KBM-7 (cell line): ENCODE measurements around the gene HOXB3.

ENCODE experiments used
- DNase-seq: peaks from one replicate; pipeline ENCODE4 v3.0.0-alpha.2; 2015
- in situ Hi-C: fragments of 300-500 bp; cut with MboI; formaldehyde crosslinking; loops from 2 replicates; pipeline ENCODE4 v1.14.3; 2020; ENCODE audit warnings: low sequenced_read_pairs, low pct_unique_long_range_greater_than_20kb, mixed read lengths

HOXB3 gene

DNA sequence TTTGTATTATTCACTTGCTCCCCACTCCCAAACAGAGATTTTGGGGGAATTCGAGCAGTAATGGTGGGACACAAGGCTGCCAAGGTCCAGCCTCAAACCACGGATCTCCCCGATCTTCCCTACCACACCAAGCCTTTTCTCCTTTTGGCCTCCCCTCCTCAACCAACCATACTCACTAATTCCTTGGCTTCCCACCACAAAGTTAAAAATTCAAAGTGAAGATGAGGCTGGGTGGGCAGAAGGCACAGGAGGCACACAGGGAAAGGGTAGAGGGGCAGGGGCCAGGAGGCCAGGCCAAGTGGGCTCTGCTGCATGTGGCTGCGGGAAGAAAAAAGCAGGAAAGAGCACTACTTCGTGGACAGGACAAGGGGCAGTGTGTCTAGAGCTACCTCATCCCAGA lies 27.1 kb downstream of the HOXB3 start:
- in situ Hi-C loops, result no loop called here
- no peak for DNase-seq

GRCh38 chr17:48561884-48562810 lies 27.9 kb downstream of the HOXB3 start:
- in situ Hi-C loops, result no loop called here
- DNase-seq, result no peak

DNA sequence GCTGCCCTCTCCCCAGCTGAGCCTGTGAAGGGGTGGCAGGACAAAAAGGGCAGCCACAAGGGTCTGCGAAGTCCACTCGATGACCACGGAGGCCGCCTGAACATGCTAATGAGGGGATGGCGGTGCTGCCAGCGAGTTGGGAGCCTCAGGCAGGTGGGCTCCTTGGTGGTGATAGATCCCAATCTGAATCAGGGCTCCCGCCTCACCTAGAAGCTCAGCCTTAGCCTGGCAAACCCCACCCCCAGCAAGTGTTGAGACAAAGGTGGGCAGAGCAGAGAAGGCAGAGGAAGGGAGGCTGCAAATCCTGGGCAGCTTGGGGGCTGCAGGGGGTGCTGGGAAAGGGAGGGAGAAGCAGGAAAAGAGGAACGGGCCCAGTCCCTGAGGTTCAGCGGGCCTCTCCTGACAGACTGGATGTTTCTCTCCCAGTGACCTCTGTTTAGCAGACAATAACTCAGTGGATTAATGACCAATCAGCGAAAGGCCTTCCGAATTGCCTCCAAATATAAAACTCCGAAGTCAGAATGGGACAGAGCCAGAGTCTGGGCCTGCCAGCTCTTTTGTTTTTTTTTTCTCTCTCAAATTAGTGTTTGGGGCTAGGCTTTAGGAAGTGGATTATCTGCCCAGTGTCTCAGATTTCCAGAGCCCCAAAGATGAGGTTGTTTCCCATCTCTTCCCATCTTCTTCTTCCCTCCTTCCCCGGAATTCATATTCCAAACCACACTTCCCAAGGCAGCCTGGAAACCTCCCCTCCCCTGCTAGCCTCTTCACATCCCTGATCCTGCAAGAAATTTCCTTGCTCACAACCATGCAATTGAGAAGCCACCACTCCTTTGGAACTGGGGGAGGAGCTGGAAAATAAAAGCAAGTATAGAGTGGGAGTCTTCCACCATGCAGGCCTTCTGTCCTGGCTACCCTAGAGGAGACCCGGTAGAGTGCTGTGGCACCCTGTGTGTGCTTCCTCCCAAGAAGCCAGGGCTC lies 29.9 kb downstream of the HOXB3 start:
- in situ Hi-C loops, result no loop called here

DNA sequence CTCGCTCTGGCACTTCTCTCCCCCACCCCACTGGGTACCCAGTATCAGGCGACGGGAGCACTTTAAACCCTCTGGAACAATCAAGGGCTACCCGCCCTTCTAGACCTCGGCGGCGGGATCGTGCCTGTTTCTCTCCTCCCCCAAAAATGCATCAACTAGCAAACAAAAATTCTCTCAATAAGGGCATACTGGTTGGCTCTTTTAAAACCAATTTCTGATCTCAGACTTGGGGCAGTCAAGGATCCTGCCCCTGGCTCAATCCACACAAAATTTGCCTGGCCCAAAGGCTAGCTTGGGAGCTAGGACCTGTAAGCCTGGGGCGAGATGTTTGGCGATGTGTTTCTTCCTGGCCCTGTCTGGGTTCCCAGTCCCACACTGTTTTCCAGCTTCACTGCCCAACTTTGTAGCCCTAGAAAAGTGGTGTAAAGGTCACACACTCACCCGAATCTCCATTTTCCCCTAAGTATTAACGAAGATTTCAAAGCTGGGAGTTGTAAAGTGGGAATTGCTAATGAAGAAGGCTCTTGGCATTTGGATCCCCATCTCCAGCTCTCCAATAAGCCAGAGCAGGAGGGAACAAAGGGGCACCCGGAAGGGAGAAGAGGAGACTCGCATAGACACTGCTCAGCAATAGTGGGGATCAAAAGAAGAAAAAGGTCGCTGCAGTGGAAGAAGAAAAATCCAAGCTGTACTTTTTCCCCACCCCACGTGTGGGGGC lies 30.8 kb downstream of the HOXB3 start:
- no peak for DNase-seq
- in situ Hi-C loops, result no loop called here

More for the DNA sequence above, 29.9 kb downstream of the HOXB3 start:
- DNase-seq, result no peak

- in situ Hi-C loops, result no loop called here
- DNase-seq, result no peak
These were observed 31.3 kb downstream of the HOXB3 start for GRCh38 chr17:48558831-48559121.

DNA sequence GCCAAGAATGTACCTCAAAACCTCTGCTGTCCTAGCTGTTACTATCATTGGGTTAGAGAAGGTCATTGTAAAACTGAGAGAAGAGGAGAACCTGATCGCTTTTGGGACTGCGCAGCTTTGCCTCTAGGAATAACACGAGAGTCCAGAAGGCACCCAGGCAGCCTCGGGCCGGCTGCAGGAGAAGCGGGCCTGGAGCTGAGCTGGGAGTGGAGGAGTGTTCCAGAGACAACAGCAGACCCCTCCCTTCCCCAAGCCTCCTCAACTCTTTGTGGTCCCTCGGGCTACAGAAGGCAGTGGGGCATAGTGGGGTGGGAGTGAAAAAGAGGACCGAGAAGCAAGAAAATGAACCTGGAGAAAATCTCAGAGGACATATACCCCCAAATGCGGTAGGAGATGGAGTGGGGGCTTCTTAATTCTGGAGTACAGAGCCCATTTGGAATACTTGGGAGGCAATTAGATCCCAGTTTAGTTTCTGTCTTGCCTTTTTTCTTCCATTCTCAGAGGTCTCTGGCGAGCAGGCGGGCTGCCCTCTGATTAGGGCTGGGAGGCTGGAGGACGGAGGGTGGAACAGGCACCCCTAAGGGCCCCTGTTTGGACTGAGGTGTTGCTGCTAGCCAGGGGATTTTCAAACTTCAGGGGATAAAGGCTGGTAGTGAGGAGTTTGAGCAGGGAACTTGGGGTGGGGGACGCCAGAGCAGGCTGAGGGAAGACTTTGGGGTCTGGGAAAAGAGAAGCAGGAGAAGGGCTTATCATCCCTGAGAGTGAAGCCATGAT lies 31.8 kb downstream of the HOXB3 start:
- no peak for DNase-seq
- in situ Hi-C loops, result no loop called here

- in situ Hi-C loops, result no loop called here
- DNase-seq, result no peak
These were observed 33.3 kb downstream of the HOXB3 start for GRCh38 chr17:48556576-48557401.

DNA sequence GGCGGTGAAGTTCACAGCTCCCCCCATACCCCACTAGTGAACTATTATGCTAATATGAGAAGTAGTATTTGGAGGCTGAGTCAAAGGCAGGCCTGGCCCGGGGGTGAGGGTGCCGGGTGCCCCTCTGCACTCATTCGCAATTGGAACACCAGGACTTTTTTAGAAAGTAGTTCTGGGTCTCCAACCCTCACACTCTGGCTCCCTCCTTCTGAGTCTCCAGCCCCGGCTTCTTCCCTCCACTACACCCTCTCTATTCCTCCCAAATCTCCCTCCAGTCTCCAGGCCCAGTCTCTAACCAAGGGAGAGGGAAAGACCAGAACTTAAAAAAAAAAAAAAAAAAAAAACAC lies 33.8 kb downstream of the HOXB3 start:
- no peak for DNase-seq
- in situ Hi-C loops, result no loop called here

DNA sequence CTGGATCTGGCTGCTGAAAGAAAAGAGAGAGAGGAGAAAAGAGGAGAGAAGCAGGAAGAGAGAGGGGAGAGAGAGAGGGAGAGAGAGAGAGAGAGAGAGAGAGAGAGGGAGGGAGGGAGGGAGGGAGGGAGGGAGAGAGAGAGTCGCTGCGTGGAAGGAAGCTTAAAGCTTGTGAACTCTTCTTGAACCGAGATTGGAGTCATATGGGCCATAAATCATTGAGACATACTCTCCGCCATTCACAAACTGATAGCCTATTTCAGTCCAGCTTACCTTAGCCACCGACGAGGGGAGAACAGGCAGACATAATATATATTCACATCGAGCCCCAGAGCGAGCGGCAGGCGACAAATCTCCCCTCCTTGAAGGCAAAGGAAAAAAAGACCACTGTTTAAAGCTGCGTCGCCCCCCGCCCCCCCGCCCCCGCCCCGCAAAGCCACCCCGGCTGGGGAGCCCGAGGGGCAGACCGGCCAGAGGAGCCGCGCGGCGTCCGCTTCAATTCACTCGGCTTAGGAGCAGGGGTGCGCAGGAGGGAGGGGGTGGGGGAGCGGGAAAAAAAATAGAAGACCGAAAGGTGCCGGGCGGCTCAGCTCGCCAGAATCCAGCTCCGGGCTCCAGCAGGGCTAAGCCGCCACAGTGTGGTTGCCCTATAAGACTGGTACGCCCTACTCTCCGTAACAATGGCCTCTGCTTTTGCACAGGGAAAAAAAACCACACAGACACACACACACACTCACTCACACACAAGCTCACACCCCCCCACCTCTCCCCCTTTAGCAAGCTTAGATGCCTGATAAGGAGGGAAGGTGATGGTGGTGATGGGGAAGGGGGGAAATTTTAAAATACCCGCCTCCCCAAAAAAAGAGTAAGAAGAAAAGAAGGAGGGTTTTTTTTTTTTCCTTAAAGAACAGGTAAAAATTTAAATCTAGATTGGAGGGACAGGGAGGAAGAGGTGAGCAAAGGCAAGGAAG lies 34.5 kb downstream of the HOXB3 start:
- DNase-seq, result no peak
- in situ Hi-C loops, result no loop called here

GRCh38 chr17:48554412-48555257 lies 35.4 kb downstream of the HOXB3 start:
- no peak for DNase-seq
- in situ Hi-C loops, result no loop called here

- in situ Hi-C loops, result no loop called here
- DNase-seq, result no peak
These were observed 36.2 kb downstream of the HOXB3 start for GRCh38 chr17:48553826-48554225.

GRCh38 chr17:48553190-48553547 lies 36.9 kb downstream of the HOXB3 start:
- in situ Hi-C loops, result no loop called here
- no peak for DNase-seq

DNA sequence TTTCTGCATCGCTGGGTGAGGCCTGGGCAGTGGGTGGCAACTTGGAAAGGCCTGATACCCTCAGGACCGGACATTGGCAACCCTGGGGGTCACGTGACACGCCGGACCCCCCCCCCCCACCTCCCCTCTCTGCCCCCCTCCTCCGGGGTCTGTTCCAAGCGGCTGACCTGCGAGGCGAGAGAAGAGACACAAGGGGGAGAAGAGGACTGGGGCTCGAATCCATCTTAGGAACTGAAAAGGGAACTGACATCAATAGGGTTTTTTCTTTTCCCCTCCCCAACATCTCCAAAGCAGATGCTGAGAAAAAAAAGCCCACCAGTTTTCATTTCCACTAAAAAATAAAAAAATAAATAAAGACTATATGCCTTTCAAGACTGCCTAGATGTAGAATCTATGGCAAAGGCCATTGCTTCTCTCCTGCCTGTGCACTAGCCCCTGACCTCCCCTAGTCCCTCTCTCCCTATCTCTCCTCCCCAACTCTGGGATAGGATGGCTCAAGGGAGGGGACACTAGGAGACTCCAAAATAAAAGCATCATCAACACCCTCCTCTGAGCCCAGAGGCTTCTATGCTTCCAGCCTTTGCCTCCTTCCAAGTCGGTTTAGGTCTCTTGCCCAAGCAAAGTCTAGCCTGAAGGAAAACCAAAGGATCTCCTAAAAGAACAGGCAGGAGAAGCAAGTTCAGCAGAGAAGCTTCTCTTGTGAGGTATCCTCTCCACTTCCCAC lies 37.4 kb downstream of the HOXB3 start:
- no peak for DNase-seq
- in situ Hi-C loops, result no loop called here

DNA sequence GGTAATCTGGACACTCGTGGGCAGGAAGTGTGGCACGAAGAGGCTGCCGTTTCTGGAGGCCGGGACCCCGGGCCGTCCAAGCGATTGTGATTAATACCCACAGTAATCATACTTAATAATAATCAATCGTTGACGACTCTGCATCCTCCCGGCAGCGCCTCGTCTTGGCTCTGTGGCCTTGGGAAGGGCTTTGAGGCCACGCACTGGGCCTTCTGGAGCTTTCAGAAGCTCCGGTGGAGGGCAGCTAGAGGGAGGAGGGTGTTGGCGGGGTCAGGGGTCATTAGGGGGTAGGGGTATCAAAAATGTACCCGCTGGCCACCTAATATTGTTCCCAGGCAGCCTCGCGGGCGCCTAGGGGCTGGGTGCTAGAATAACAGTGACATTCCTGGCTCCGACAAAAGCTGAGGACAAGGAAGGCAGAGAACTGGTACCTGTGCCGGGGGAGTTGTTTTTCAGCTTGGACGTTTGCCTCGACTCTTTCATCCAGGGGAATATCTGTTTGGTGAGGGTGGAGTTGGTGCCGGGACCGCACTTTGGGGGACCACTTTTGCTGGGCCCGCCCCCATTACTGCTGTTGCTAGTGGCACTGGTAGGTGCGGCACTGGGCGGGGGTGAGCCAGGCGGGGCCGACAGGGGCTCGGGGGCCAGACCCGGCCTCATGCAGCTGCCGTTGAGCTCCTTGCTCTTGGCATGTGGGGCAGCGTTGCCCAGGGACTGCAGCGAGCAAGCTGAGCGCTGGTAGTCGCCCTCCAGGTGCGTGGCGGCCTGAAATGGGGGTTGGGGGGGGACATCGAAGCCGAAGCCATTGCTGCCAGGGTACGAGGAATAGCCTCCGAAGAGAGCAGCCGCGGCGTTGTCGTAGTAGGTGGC lies 38.2 kb downstream of the HOXB3 start:
- in situ Hi-C loops, result no loop called here
- no peak for DNase-seq

- DNase-seq, result no peak
- in situ Hi-C loops, result no loop called here
These were observed 38.9 kb downstream of the HOXB3 start for GRCh38 chr17:48551214-48551555.
